Naive B cell (primary cell): Measurements from ENCODE around the gene SKP1. TPM values are rescaled to one million over a fixed set of nuclear protein-coding genes. Genes with fewer than 3 reads are reported as not detected.

ENCODE experiments used
- ATAC-seq, 2 donors: fragments of 150-1000 bp; cut with Tn5 transposase; 2 replicates each; pipeline ENCODE4 v1.10.0; 2021; ENCODE audit warnings: low read depth in 2 of 2, mild to moderate bottlenecking in 2 of 2, moderate library complexity in 2 of 2
- DNase-seq: peaks from one replicate; pipeline ENCODE4 v3.0.0; 2022
- H3K27ac Mint-ChIP-seq, 6 donors: one replicate each; pipeline ENCODE4 v1.8.0; 2020 to 2022; ENCODE audit warnings: mild to moderate bottlenecking in 6 of 6, mixed read lengths in 6 of 6, moderate library complexity in 5 of 6, inconsistent platforms in 2 of 6
- H3K27me3 Mint-ChIP-seq, 3 donors: one replicate each; pipeline ENCODE4 v1.8.0; 2021 to 2022; ENCODE audit warnings: mixed read lengths in 3 of 3, mild to moderate bottlenecking in 1 of 3
- H3K36me3 Mint-ChIP-seq, 2 donors: one replicate each; pipeline ENCODE4 v1.8.0; 2020 to 2022; ENCODE audit warnings: mixed read lengths in 2 of 2, inconsistent platforms in 1 of 2, mild to moderate bottlenecking in 1 of 2
- H3K4me1 Mint-ChIP-seq, 3 donors: one replicate each; pipeline ENCODE4 v1.8.0; 2020 to 2022; ENCODE audit warnings: mixed read lengths in 3 of 3, inconsistent platforms in 1 of 3, mild to moderate bottlenecking in 1 of 3, moderate library complexity in 1 of 3
- H3K4me3 Mint-ChIP-seq, 8 donors: one replicate each; pipeline ENCODE4 v1.8.0; 2020 to 2022; ENCODE audit warnings: mild to moderate bottlenecking in 8 of 8, mixed read lengths in 8 of 8, moderate library complexity in 8 of 8, inconsistent platforms in 2 of 8
- H3K9me3 Mint-ChIP-seq, 7 donors: one replicate each; pipeline ENCODE4 v1.8.0; 2020 to 2022; ENCODE audit warnings: mixed read lengths in 7 of 7, mild to moderate bottlenecking in 5 of 7, inconsistent platforms in 2 of 7, moderate library complexity in 1 of 7
- polyA plus RNA-seq, 6 donors: library from polyadenylated mRNA; unstranded; fragments of 300-500 nt; fragmentation: Illumina TruSeq; gene quantifications; one replicate each; pipeline ENCODE4 v1.2.3, GENCODE V29; 2021; ENCODE audit warnings: low read depth in 6 of 6

SKP1 gene
- polyA plus RNA-seq, 6 donors from 2014 or later = 1,058 to 1,567 (median 1,113) TPM

- H3K27me3 Mint-ChIP-seq = peaks cover 0 to 5% (median 0%) of the 10 kb centered on the region in 3 donors
Observed at GRCh38 chr5:134127376-134127861, 49.3 kb downstream of the SKP1 start.

GRCh38 chr5:134125039-134126015, 51.4 kb downstream of the SKP1 start:
- Mint-ChIP-seq H3K4me1 (peaks cover 9 to 19% (median 18%) of the 10 kb centered on the region in 3 donors), H3K27ac (peak overlapping the region in 4 of 6 donors; percentile 48 to 66 (median 56)), H3K36me3 (no peaks in the 10 kb centered on the region), H3K4me3 (no peak overlapping the region), H3K27me3 (peaks cover 0 to 5% (median 1%) of the 10 kb centered on the region in 3 donors), H3K9me3 (no peaks in the 10 kb centered on the region)
- DNase-seq = no peak
- ATAC-seq = no peak

More at GRCh38 chr5:134127376-134127861, 49.3 kb downstream of the SKP1 start:
- Mint-ChIP-seq H3K4me3 (no peak overlapping the region), H3K36me3 (no peaks in the 10 kb centered on the region), H3K9me3 (no peaks in the 10 kb centered on the region), H3K4me1 (peaks cover 17 to 30% (median 19%) of the 10 kb centered on the region in 3 donors), H3K27ac (peak overlapping the region in 4 of 6 donors; percentile 29 to 88 (median 56))
- ATAC-seq = peak; percentile 34 to 47
- DNase-seq = no peak

GRCh38 chr5:134124289-134125038, 52.3 kb downstream of the SKP1 start:
- peak overlapping the region in 2 of 6 donors; percentile 50 to 61 for H3K27ac Mint-ChIP-seq
- peak; percentile 19 to 48 for ATAC-seq
- H3K9me3 Mint-ChIP-seq = no peaks in the 10 kb centered on the region
- no peak for DNase-seq
- H3K4me1 Mint-ChIP-seq = peaks cover 11 to 19% (median 18%) of the 10 kb centered on the region in 3 donors
- H3K36me3 Mint-ChIP-seq = no peaks in the 10 kb centered on the region
- H3K4me3 Mint-ChIP-seq = no peak overlapping the region
- H3K27me3 Mint-ChIP-seq = peaks cover 0 to 5% (median 3%) of the 10 kb centered on the region in 3 donors

GRCh38 chr5:134123360-134123759, 53.4 kb downstream of the SKP1 start:
- Mint-ChIP-seq H3K27ac (peak overlapping the region in 2 of 6 donors; percentile 27 to 84), H3K4me1 (peaks cover 11 to 19% (median 18%) of the 10 kb centered on the region in 3 donors), H3K36me3 (no peaks in the 10 kb centered on the region), H3K27me3 (peaks cover 0 to 8% (median 5%) of the 10 kb centered on the region in 3 donors), H3K9me3 (no peaks in the 10 kb centered on the region), H3K4me3 (no peak overlapping the region)
- ATAC-seq = no peak
- DNase-seq = no peak

- peaks cover 11 to 18% (median 17%) of the 10 kb centered on the region in 3 donors for H3K4me1 Mint-ChIP-seq
- ATAC-seq = peak; percentile 53 to 72
- no peaks in the 10 kb centered on the region for H3K36me3 Mint-ChIP-seq
- no peaks in the 10 kb centered on the region for H3K9me3 Mint-ChIP-seq
- no peak for DNase-seq
- H3K4me3 Mint-ChIP-seq = peak overlapping the region in 1 of 8 donors; percentile 12
- peak overlapping the region in 2 of 6 donors; percentile 78 to 84 for H3K27ac Mint-ChIP-seq
- peaks cover 0 to 8% (median 5%) of the 10 kb centered on the region in 3 donors for H3K27me3 Mint-ChIP-seq
Observed at GRCh38 chr5:134122530-134122929, 54.2 kb downstream of the SKP1 start.

- no peaks in the 10 kb centered on the region for H3K9me3 Mint-ChIP-seq
- peaks cover 11 to 14% (median 13%) of the 10 kb centered on the region in 3 donors for H3K4me1 Mint-ChIP-seq
- H3K36me3 Mint-ChIP-seq = no peaks in the 10 kb centered on the region
- DNase-seq (no peak), ATAC-seq (no peak)
- no peak overlapping the region for H3K4me3 Mint-ChIP-seq
- H3K27ac Mint-ChIP-seq = peak overlapping the region in 3 of 6 donors; percentile 75 to 80 (median 80)
- peaks cover 5 to 16% (median 6%) of the 10 kb centered on the region in 3 donors for H3K27me3 Mint-ChIP-seq
Observed at GRCh38 chr5:134120386-134121138, 56.2 kb downstream of the SKP1 start.

GRCh38 chr5:134119720-134120119, 57.0 kb downstream of the SKP1 start:
- no peaks in the 10 kb centered on the region for H3K9me3 Mint-ChIP-seq
- peaks cover 5 to 16% (median 6%) of the 10 kb centered on the region in 3 donors for H3K27me3 Mint-ChIP-seq
- H3K36me3 Mint-ChIP-seq = no peaks in the 10 kb centered on the region
- ATAC-seq (no peak), DNase-seq (no peak)
- H3K4me3 Mint-ChIP-seq = no peak overlapping the region
- peaks cover 11 to 13% (median 12%) of the 10 kb centered on the region in 3 donors for H3K4me1 Mint-ChIP-seq
- H3K27ac Mint-ChIP-seq = no peak overlapping the region

GRCh38 chr5:134118212-134118835, 58.4 kb downstream of the SKP1 start:
- Mint-ChIP-seq H3K36me3 (no peaks in the 10 kb centered on the region), H3K27me3 (peaks cover 8 to 24% (median 14%) of the 10 kb centered on the region in 3 donors), H3K27ac (peak overlapping the region in 1 of 6 donors; percentile 27), H3K4me1 (peaks cover 14 to 16% (median 15%) of the 10 kb centered on the region in 3 donors), H3K9me3 (no peaks in the 10 kb centered on the region), H3K4me3 (no peak overlapping the region)
- no peak for ATAC-seq
- DNase-seq = no peak

GRCh38 chr5:134116789-134117761, 59.7 kb downstream of the SKP1 start:
- Mint-ChIP-seq H3K27ac (peak overlapping the region in 1 of 6 donors; percentile 4), H3K27me3 (peaks cover 14 to 25% (median 25%) of the 10 kb centered on the region in 3 donors), H3K36me3 (no peaks in the 10 kb centered on the region), H3K4me1 (peaks cover 13 to 16% (median 13%) of the 10 kb centered on the region in 3 donors), H3K4me3 (peak overlapping the region in 7 of 8 donors; percentile 16 to 74 (median 67)), H3K9me3 (no peaks in the 10 kb centered on the region)
- ATAC-seq (no peak), DNase-seq (no peak)

GRCh38 chr5:134116286-134116685, 60.5 kb downstream of the SKP1 start:
- Mint-ChIP-seq H3K4me3 (peak overlapping the region; percentile 67 to 80 (median 72)), H3K4me1 (peaks cover 11 to 13% (median 13%) of the 10 kb centered on the region in 3 donors), H3K27ac (peak overlapping the region in 1 of 6 donors; percentile 4), H3K9me3 (no peaks in the 10 kb centered on the region), H3K27me3 (peaks cover 19 to 30% (median 29%) of the 10 kb centered on the region in 3 donors), H3K36me3 (no peaks in the 10 kb centered on the region)
- DNase-seq = no peak
- ATAC-seq = no peak

GRCh38 chr5:134115806-134116175, 61.0 kb downstream of the SKP1 start:
- Mint-ChIP-seq H3K27me3 (peaks cover 19 to 35% (median 34%) of the 10 kb centered on the region in 3 donors), H3K27ac (peak overlapping the region in 3 of 6 donors; percentile 4 to 80 (median 59)), H3K4me3 (peak overlapping the region; percentile 67 to 80 (median 74)), H3K9me3 (no peaks in the 10 kb centered on the region), H3K4me1 (peaks cover 11 to 13% (median 13%) of the 10 kb centered on the region in 3 donors), H3K36me3 (no peaks in the 10 kb centered on the region)
- DNase-seq (no peak), ATAC-seq (no peak)
